ENCODE results near the gene RNF220. TPM values are rescaled to one million over a fixed set of nuclear protein-coding genes. Genes with fewer than 3 reads are reported as not detected.
"Not testable (repeated sequence)": the region's sequence is repeated elsewhere in the genome, so short reads cannot be mapped to it uniquely, and the experiment has no call there.

RNF220 gene
- total RNA-seq, 2 experiments from 2014 or later = 73.7 to 74.3 TPM

GRCh38 chr1:44489481-44489880 lies 84.4 kb downstream of the RNF220 start:
- intact Hi-C loops (cut with micrococcal nuclease) = no loop called here
- H3K36me3 Mint-ChIP-seq = no peaks in the 10 kb centered on the region
- no peaks in the 10 kb centered on the region for H3K9me3 Mint-ChIP-seq

DNA sequence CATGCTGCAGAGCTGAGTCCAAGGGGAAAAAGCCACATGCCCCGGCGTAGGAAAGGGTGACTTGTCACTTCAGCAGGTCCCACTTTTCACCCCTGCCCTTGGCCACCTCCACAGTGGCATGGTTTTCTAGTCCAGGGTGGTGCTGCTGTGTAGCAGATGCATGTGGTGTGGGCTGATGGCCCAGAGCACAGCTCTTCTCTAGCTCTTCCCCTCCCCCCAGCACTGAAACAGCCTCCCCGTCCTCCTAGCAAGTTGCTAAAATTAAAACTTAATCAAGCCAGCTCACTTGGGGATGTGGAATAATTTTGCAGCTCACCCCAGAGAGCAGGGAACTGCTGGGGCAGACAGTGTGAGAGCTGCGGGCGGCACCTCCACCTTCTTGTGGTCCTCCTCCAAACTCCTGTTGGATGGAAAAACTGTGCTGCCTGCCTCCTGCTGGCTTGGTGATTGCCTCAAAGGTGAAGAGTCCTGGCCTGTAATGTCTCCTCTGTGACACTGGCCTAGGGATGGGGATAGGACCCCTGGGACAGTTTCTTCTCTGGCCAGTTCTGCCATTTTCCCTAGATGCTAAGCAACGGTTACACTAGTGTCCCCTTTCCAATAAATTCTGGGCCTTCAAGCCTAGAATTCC lies 91.6 kb downstream of the RNF220 start:
- CTCF ChIA-PET = interaction anchor here (0.9 kb wide), 1 partner anchor 76 kb away, joined by 3 read pairs; no protein-coding TSS in a partner anchor
- POLR2A ChIA-PET = no interaction called here
- Mint-ChIP-seq H3K4me3 (no peak overlapping the region), H3K9me3 (no peaks in the 10 kb centered on the region), H3K27ac (no peak overlapping the region), H3K4me1 (ENCODE audit: low read depth) (no peaks in the 10 kb centered on the region), H3K36me3 (no peaks in the 10 kb centered on the region), H3K27me3 (peaks cover 10% of the 10 kb centered on the region)
- DNase-seq = no peak
- intact Hi-C loops (cut with micrococcal nuclease) = no loop called here

More at GRCh38 chr1:44489481-44489880, 84.4 kb downstream of the RNF220 start:
- DNase-seq = no peak
- peaks cover 20% of the 10 kb centered on the region for H3K27me3 Mint-ChIP-seq
- H3K4me3 Mint-ChIP-seq = no peak overlapping the region
- CTCF ChIA-PET = no interaction called here
- no peak overlapping the region for H3K27ac Mint-ChIP-seq
- POLR2A ChIA-PET = no interaction called here
- no peaks in the 10 kb centered on the region for H3K4me1 Mint-ChIP-seq (ENCODE audit: low read depth)

DNA sequence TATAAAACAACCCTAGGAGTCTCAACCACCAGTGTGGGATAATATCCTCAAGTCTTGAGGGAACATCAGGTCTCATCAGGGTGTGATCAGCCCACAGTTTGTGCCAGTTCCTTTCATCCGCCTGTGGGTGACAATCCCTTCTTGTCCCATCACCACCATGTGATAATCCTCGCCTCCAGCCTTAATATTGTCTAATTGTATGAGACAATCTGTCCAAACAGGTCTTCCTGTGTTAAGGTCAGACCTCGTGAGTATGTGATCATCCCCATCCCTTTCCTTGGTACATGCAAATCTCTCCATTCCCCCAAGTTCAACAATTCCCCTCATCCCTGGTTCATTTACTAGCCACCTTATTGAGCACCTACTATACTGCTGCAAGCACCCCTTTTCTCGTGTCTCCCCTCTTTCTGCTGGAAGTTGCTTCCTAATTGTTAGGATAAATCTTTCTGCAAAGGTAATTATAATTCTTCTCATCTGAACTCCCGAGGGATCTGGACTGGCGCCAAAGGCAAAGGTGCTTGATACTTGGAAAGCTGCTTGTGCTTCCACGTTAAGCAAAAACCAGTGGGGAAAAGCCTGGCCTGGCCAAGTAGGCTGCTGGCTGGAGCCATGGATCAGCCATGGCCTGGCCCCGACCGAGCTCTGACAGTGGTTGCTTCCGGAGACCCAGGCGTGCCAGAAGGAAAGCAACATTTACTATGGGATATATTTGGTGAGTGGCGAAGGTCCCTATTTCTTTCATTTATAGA lies 92.5 kb downstream of the RNF220 start:
- DNase-seq = no peak
- intact Hi-C loops (cut with micrococcal nuclease) = no loop called here
- ChIA-PET CTCF (no interaction called here), POLR2A (no interaction called here)
- Mint-ChIP-seq H3K27me3 (peaks cover 8% of the 10 kb centered on the region), H3K4me1 (ENCODE audit: low read depth) (no peaks in the 10 kb centered on the region), H3K4me3 (no peak overlapping the region), H3K9me3 (no peaks in the 10 kb centered on the region), H3K27ac (no peak overlapping the region), H3K36me3 (no peaks in the 10 kb centered on the region)

GRCh38 chr1:44499306-44499705 lies 94.3 kb downstream of the RNF220 start:
- Mint-ChIP-seq H3K27ac (no peak overlapping the region), H3K36me3 (no peaks in the 10 kb centered on the region), H3K9me3 (no peaks in the 10 kb centered on the region), H3K27me3 (peaks cover 5% of the 10 kb centered on the region), H3K4me1 (ENCODE audit: low read depth) (no peaks in the 10 kb centered on the region), H3K4me3 (no peak overlapping the region)
- CTCF ChIA-PET = no interaction called here
- POLR2A ChIA-PET = no interaction called here
- DNase-seq = no peak
- intact Hi-C loops (cut with micrococcal nuclease) = no loop called here

DNA sequence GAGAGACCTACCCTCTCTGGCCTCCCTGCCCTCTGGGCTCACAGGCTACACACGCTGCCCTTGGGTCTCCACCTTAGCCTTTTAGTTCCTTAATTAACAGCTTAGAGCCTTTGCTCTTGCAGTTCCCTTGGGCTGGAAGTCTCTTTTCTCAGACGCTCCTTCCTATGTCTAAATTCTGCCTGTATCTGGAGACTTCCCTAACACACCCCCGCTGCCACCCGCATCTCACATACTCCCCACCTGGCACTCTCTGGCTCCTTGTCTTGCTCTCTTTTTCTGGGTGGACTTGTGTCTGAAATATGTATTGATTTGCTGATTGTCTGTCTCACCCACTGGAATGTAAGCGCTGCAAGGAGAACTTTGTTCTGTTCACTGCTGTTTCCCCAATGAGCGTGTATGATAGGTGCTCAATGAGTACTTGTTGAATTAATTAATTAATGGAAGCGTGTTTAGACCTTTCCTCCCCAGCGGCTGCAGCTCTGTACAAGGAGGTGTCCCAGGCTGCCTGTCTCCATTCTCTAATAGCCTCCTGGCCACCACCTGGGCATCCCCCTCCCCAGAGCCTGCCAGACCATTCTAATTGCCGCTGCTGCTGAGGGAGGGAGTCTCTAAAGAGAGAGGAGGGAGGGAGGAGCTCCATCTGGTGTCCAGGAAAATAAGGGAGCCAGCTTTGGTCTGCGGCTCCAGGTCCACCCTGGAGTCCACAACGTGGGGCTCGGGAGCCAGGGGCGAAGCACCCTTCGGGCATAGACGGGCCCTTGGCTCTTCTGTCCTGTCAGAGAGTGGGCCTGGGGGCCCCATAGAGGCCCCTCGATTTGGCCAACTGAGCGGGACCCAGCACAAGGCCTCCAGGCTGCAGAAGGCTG lies 95.4 kb downstream of the RNF220 start:
- intact Hi-C loops (cut with micrococcal nuclease) = no loop called here
- Mint-ChIP-seq H3K36me3 (no peaks in the 10 kb centered on the region), H3K27me3 (peaks cover 5% of the 10 kb centered on the region), H3K27ac (no peak overlapping the region), H3K4me3 (no peak overlapping the region), H3K9me3 (no peaks in the 10 kb centered on the region), H3K4me1 (ENCODE audit: low read depth) (no peaks in the 10 kb centered on the region)
- CTCF ChIA-PET = no interaction called here
- POLR2A ChIA-PET = no interaction called here
- DNase-seq = no peak

GRCh38 chr1:44501047-44501890 lies 96.2 kb downstream of the RNF220 start:
- intact Hi-C loops (cut with micrococcal nuclease) = no loop called here
- ChIA-PET CTCF (no interaction called here), POLR2A (no interaction called here)
- Mint-ChIP-seq H3K9me3 (no peaks in the 10 kb centered on the region), H3K27me3 (no peaks in the 10 kb centered on the region), H3K4me1 (ENCODE audit: low read depth) (no peaks in the 10 kb centered on the region), H3K4me3 (no peak overlapping the region), H3K27ac (no peak overlapping the region), H3K36me3 (no peaks in the 10 kb centered on the region)
- no peak for DNase-seq

DNA sequence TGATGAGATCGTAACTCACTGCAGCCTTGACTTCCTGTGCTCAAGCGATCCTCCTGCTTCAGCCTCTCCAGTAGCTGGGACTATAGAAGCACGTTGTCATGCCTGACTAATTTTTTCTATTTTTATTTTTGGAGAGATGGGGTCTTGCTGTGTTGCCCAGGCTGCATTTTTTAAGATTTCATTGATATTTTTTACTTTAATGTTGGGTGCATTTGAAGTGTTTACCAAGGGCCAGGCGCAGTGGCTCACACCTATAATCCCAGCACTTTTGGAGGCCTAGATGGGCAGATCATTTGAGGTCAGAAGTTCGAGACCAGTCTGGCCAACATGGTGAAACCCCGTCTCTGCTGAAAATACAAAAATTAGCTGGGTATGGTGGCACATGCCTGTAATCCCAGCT lies 97.8 kb downstream of the RNF220 start:
- POLR2A ChIA-PET = not testable (repeated sequence)

GRCh38 chr1:44503625-44504024 lies 98.6 kb downstream of the RNF220 start:
- DNase-seq = no peak
- peaks cover 9% of the 10 kb centered on the region for H3K27me3 Mint-ChIP-seq
- ChIA-PET CTCF (no interaction called here), POLR2A (no interaction called here)
- H3K36me3 Mint-ChIP-seq = no peaks in the 10 kb centered on the region
- intact Hi-C loops (cut with micrococcal nuclease) = no loop called here
- no peaks in the 10 kb centered on the region for H3K9me3 Mint-ChIP-seq
- H3K4me1 Mint-ChIP-seq (ENCODE audit: low read depth) = no peaks in the 10 kb centered on the region
- H3K27ac Mint-ChIP-seq = no peak overlapping the region
- no peak overlapping the region for H3K4me3 Mint-ChIP-seq

More for the DNA sequence above, 97.8 kb downstream of the RNF220 start:
- H3K27me3 Mint-ChIP-seq; H3K9me3 Mint-ChIP-seq; intact Hi-C loops (cut with micrococcal nuclease); H3K4me1 Mint-ChIP-seq (ENCODE audit: low read depth); DNase-seq; H3K27ac Mint-ChIP-seq; CTCF ChIA-PET; H3K36me3 Mint-ChIP-seq; H3K4me3 Mint-ChIP-seq: not testable (repeated sequence)

DNA sequence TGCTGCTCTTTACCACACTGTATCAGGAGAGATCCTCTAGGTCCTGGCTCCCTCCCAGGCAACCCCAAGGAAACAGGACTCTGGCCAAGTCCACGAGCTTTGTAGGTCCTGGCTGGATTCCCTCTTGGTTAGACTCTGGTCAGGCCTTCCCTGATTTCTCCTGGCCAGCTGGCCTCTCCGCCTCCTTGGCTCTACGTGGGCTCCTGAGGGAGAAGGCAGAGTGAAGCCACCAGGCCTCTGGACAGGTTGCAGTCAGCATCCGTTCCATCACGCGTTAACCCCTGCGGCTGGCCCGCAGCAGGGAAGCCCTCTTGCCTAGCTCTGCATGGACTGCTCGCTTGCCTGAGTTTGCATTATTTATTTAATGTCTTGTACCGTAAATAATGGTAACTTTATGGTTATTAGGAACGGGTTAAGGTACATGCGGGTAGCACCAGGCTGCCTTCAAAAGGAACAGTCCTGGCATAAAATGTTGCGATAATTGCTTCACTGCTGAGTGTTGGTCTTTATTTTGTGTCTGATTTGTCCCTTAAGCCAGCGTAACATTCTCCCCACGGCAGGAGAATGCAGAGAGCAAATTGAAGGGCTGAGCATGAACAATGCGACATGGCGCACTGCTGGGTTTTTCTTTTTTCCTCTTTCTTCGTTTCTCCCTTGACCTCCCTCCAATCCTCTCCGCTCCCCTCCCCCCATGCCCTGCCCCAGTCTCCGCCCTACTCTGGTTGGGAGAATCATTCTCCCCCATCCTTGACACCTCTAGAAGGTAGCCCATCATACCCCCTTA lies 100.3 kb downstream of the RNF220 start:
- Mint-ChIP-seq H3K4me1 (ENCODE audit: low read depth) (no peaks in the 10 kb centered on the region), H3K27ac (no peak overlapping the region), H3K4me3 (no peak overlapping the region), H3K36me3 (no peaks in the 10 kb centered on the region), H3K9me3 (no peaks in the 10 kb centered on the region), H3K27me3 (peaks cover 11% of the 10 kb centered on the region)
- ChIA-PET CTCF (no interaction called here), POLR2A (no interaction called here)
- DNase-seq = no peak
- intact Hi-C loops (cut with micrococcal nuclease) = no loop called here

DNA sequence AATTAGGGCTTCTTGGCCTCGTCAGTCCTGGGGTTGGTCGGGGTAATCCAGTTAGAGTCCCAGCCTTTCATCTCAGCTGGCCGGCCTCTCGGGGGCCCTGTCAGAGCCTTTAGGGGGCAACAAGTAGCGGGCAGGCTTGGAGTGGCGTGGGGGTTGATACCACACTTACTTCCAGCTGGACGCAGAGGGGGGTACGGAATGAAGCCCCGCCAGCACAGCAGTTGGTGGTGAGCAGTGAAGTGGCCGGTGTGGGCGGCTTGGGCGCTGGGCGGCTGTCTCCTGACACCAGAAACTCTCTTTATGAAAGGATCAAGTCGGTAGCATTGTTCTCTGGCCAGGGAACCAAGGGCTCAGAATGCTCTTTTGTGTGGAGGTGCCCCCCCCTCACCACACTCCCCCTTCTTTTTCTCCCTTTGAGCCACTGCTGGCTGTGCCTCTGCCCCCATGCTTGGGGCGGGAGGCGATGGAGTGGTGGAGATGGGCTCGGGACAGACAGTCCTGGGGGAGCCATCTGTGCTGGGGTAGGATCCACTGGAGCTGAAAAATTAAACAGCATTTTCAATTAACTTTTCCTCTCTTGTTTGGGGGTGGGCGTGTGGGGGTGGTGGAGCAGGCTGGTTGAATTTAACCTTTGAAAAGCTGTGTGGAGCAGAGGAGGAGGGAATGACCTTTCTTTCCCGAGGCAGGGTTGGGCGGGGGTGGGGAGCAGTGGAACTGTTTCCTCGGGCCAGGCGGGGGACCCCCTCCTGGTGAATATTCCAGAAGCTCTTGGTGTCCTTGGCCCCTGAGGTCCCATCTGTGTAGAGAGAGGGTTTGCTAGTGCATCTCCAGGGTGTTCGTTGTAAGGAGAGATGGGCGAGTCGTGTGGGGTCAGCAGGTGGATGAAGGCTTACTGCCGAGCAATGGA lies 102.7 kb downstream of the RNF220 start:
- Mint-ChIP-seq H3K27me3 (peaks cover 15% of the 10 kb centered on the region), H3K27ac (no peak overlapping the region), H3K9me3 (no peaks in the 10 kb centered on the region), H3K4me1 (ENCODE audit: low read depth) (peaks cover 23% of the 10 kb centered on the region), H3K36me3 (no peaks in the 10 kb centered on the region), H3K4me3 (no peak overlapping the region)
- DNase-seq = no peak
- ChIA-PET CTCF (no interaction called here), POLR2A (no interaction called here)
- intact Hi-C loops (cut with micrococcal nuclease) = no loop called here

GRCh38 chr1:44508397-44508745 lies 103.3 kb downstream of the RNF220 start:
- ChIA-PET CTCF (no interaction called here), POLR2A (no interaction called here)
- H3K4me3 Mint-ChIP-seq = no peak overlapping the region
- peaks cover 23% of the 10 kb centered on the region for H3K4me1 Mint-ChIP-seq (ENCODE audit: low read depth)
- intact Hi-C loops (cut with micrococcal nuclease) = no loop called here
- H3K27ac Mint-ChIP-seq = no peak overlapping the region
- H3K36me3 Mint-ChIP-seq = no peaks in the 10 kb centered on the region
- DNase-seq = no peak
- H3K27me3 Mint-ChIP-seq = peaks cover 15% of the 10 kb centered on the region
- H3K9me3 Mint-ChIP-seq = no peaks in the 10 kb centered on the region
